Smooth muscle cell (in vitro differentiated cells): ENCODE data around the gene MMP25. TPM values are rescaled to one million over a fixed set of nuclear protein-coding genes. Genes with fewer than 3 reads are reported as not detected.
"Not testable (repeated sequence)": the region's sequence is repeated elsewhere in the genome, so short reads cannot be mapped to it uniquely, and the experiment has no call there.

Experiments
- DNase-seq: peaks from one replicate; lab custom pipeline; 2025; ENCODE audit not compliant: unreplicated experiment; lab: John Stamatoyannopoulos, UW
- H2AFZ ChIP-seq: fragments of 200-600 bp; sonication (generic); 2 replicates; pipeline ENCODE4 v1.6.0; 2016; ENCODE audit warnings: antibody characterized with exemption, low read depth, mild to moderate bottlenecking
- H3F3A ChIP-seq: fragments of 200-600 bp; sonication (generic); 2 replicates; pipeline ENCODE4 v1.6.0; 2017; ENCODE audit warnings: antibody characterized with exemption, low read depth
- H3K27ac ChIP-seq: fragments of 200-600 bp; sonication (generic); 2 replicates; pipeline ENCODE4 v1.5.1; 2016; ENCODE audit warnings: low read depth, mild to moderate bottlenecking
- H3K27me3 ChIP-seq: fragments of 200-600 bp; sonication (generic); 2 replicates; pipeline ENCODE4 v1.6.1; 2016; ENCODE audit warnings: low read depth, mild to moderate bottlenecking
- H3K36me3 ChIP-seq: fragments of 200-600 bp; sonication (generic); 2 replicates; pipeline ENCODE4 v1.5.1; 2016; ENCODE audit warnings: low read depth
- H3K4me1 ChIP-seq: fragments of 200-600 bp; sonication (generic); 2 replicates; pipeline ENCODE4 v1.5.1; 2016; ENCODE audit warnings: low read depth
- H3K4me2 ChIP-seq: fragments of 200-600 bp; sonication (generic); 2 replicates; pipeline ENCODE4 v1.6.0; 2016; ENCODE audit warnings: mild to moderate bottlenecking
- H3K4me3 ChIP-seq: fragments of 200-600 bp; sonication (generic); 2 replicates; pipeline ENCODE4 v1.5.1; 2016; ENCODE audit warnings: mild to moderate bottlenecking
- H3K79me2 ChIP-seq: fragments of 200-600 bp; sonication (generic); 2 replicates; pipeline ENCODE4 v1.6.0; 2016; ENCODE audit warnings: low read depth, mild to moderate bottlenecking
- H3K9ac ChIP-seq: fragments of 200-600 bp; sonication (generic); 2 replicates; pipeline ENCODE4 v1.6.0; 2016; ENCODE audit warnings: low read depth
- H3K9me3 ChIP-seq: fragments of 200-600 bp; sonication (generic); replicated peaks from 2 replicates; pipeline ENCODE4 v1.5.1; 2016; ENCODE audit warnings: low read depth
- H4K20me1 ChIP-seq: fragments of 200-600 bp; sonication (generic); 2 replicates; pipeline ENCODE4 v1.6.0; 2016; ENCODE audit warnings: low read depth
- CTCF ChIP-seq: fragments of 200-600 bp; sonication (generic); IDR thresholded peaks from 2 replicates; pipeline ENCODE4 v1.5.1; 2017; ENCODE audit warnings: borderline replicate concordance, mild to moderate bottlenecking, antibody characterized with exemption; ENCODE audit not compliant: insufficient read depth, poor library complexity, severe bottlenecking
- WGBS: methylation state at CpG from one replicate; pipeline ENCODE4 v1.1.7; 2016; ENCODE audit warnings: low lambda C conversion rate; 5-methylcytosine and 5-hydroxymethylcytosine counted together
- polyA plus RNA-seq: library from polyadenylated mRNA; unstranded; fragments of >200 nt; fragmentation: Nextera tagmentation; extraction: Ambion mirVana; gene quantifications from 2 replicates; pipeline ENCODE4 v1.2.1, GENCODE V29; 2016
- total RNA-seq: library from RNA; depleted of rRNA; stranded (reverse); fragments of >200 nt; gene quantifications from 2 replicates; pipeline ENCODE4 v1.2.3, GENCODE V29; 2014

The MMP25 gene
- total and polyA plus RNA-seq, 2 experiments from 2014 or later, result 0.90 to 1.3 TPM

GRCh38 chr16:3073448-3073847 is 27.1 kb downstream of the MMP25 start:
- no peak for TF ChIP-seq CTCF
- Histone ChIP-seq H4K20me1 (no peaks in the 10 kb centered on the region), H3K4me1 (no peaks in the 10 kb centered on the region), H3F3A (no peaks in the 10 kb centered on the region), H3K4me2 (no peak overlapping the region), H2AFZ (no peak overlapping the region), H3K36me3 (no peaks in the 10 kb centered on the region), H3K27ac (no peak overlapping the region), H3K4me3 (no peak overlapping the region), H3K9me3 (no peaks in the 10 kb centered on the region), H3K27me3 (no peaks in the 10 kb centered on the region), H3K79me2 (no peaks in the 10 kb centered on the region), H3K9ac (no peak overlapping the region)
- WGBS, result 94% methylated on average over 7 of the region's 7 CpGs
- no peak for DNase-seq

- H3K27me3 ChIP-seq, result no peaks in the 10 kb centered on the region
- no peaks in the 10 kb centered on the region for H3K36me3 ChIP-seq
- TF ChIP-seq CTCF, result no peak
- H3K4me3 ChIP-seq, result no peak overlapping the region
- H3K27ac ChIP-seq, result no peak overlapping the region
- no peak overlapping the region for H3K4me2 ChIP-seq
- H3F3A ChIP-seq, result no peaks in the 10 kb centered on the region
- H3K79me2 ChIP-seq, result no peaks in the 10 kb centered on the region
- no peak overlapping the region for H3K9ac ChIP-seq
- H3K4me1 ChIP-seq, result no peaks in the 10 kb centered on the region
- no peaks in the 10 kb centered on the region for H3K9me3 ChIP-seq
- DNase-seq, result no peak
- no peaks in the 10 kb centered on the region for H4K20me1 ChIP-seq
- 81% methylated on average over 8 of the region's 9 CpGs for WGBS
- no peak overlapping the region for H2AFZ ChIP-seq
Measured at GRCh38 chr16:3074860-3075522, 28.6 kb downstream of the MMP25 start.

- no peaks in the 10 kb centered on the region for H3K27me3 ChIP-seq
- no peak for TF ChIP-seq CTCF
Measured at GRCh38 chr16:3075523-3075915, 29.2 kb downstream of the MMP25 start.

GRCh38 chr16:3075946-3076345 is 29.6 kb downstream of the MMP25 start:
- 90% methylated on average over 5 of the region's 6 CpGs for WGBS

More at GRCh38 chr16:3075523-3075915, 29.2 kb downstream of the MMP25 start:
- H2AFZ ChIP-seq, result no peak overlapping the region
- no peaks in the 10 kb centered on the region for H4K20me1 ChIP-seq
- H3K9ac ChIP-seq, result no peak overlapping the region
- 76% methylated on average over 10 of the region's 10 CpGs for WGBS
- no peak overlapping the region for H3K4me2 ChIP-seq
- no peaks in the 10 kb centered on the region for H3K4me1 ChIP-seq
- no peaks in the 10 kb centered on the region for H3K9me3 ChIP-seq
- H3K79me2 ChIP-seq, result no peaks in the 10 kb centered on the region
- no peaks in the 10 kb centered on the region for H3F3A ChIP-seq
- no peak overlapping the region for H3K4me3 ChIP-seq
- no peak overlapping the region for H3K27ac ChIP-seq
- DNase-seq, result no peak
- no peaks in the 10 kb centered on the region for H3K36me3 ChIP-seq

More at GRCh38 chr16:3075946-3076345, 29.6 kb downstream of the MMP25 start:
- DNase-seq, H3F3A ChIP-seq, H3K27me3 ChIP-seq, H3K79me2 ChIP-seq, H3K4me2 ChIP-seq, H3K4me3 ChIP-seq, H4K20me1 ChIP-seq, H3K9ac ChIP-seq, H3K4me1 ChIP-seq, H2AFZ ChIP-seq, H3K36me3 ChIP-seq, H3K9me3 ChIP-seq, H3K27ac ChIP-seq: not testable (repeated sequence)
